Adipose tissue (tissue), 3 donors: Measurements from ENCODE around the gene G2E3. TPM values are rescaled to one million over a fixed set of nuclear protein-coding genes. Genes with fewer than 3 reads are reported as not detected.
"Not testable (repeated sequence)": the region's sequence is repeated elsewhere in the genome, so short reads cannot be mapped to it uniquely, and the experiment has no call there.

Experiments
- H3K27ac ChIP-seq: one replicate; pipeline ENCODE4 v1.5.1; 2013; ENCODE audit warnings: low read depth, low read length
- WGBS, 3 donors: extraction: QIAGEN DNeasy Blood & Tissue Kit; methylation state at CpG; one replicate each; pipeline ENCODE4 v1.1.7; 2013; 5-methylcytosine and 5-hydroxymethylcytosine counted together
- polyA plus RNA-seq, 3 donors: library from polyadenylated mRNA; stranded (reverse); fragments of 200-250 nt; gene quantifications; one replicate each; pipeline ENCODE4 v1.2.3, GENCODE V29; 2013
- donor health status: healthy with polysubstance abuse.
- donor health status: Bipolar disorder and iron deficiency.
- donor health status: healthy.

G2E3 gene
- polyA plus RNA-seq, 3 donors, result 2.9 to 4.5 (median 4.2) TPM

DNA sequence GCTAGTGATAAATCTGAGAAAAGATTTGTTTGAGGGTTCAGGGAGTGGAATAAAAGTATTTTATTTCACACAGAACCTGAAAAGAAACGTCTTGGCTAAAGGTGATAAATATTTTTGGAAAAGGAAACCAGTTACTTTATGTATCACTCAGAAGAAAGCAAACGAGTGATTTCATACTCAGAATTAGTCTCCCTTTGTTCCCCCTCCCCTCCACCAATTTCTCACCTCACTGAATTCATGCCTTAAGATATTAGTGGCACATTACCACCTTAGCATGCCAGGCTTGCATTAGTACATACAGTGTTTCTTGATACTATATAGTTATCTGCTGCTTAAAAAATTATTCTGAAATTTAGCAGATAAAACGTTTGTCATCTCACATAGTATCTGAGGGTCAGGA is 28.2 kb downstream of the G2E3 start:
- 62 to 74% (median 69%) methylated on average over 3 of the region's 3 CpGs for WGBS, 3 donors
- no peak overlapping the region for H3K27ac ChIP-seq

DNA sequence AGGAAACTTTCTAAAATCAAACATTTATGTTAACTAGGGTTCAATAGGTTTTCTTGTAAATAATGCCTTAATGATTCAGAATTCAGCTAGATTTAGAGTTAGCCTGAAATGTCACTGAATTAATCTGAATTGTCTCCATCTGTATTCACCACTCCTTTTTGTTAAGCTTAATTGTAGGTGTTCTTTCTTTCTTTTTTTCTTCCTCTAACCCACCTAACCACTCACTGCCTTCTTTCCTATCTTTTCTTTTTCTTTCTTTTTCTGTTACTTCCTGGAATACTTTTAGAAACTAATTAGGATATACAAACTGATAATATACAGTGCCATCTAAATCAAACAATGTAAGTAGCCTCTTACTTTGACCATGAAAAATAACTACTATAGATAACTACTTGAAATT is 29.9 kb downstream of the G2E3 start:
- H3K27ac ChIP-seq, result no peak overlapping the region

DNA sequence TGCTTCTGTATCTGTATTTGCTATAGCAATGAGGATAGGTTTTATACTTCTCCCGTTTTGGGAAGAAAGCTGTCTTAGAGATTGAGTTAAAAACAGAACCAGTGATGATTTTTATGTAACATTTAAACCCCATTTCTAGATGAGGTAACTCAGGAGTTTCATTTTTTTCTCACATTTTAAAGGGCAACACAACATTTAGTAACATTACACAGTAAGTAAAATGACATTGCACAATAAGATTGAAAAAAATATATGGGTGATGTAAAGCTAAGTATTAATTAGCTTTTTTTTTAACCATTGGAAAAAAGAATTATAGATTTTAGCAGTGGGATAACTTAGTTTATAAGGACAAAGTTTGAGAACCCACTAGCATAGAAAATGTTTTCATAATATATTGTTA is 38.0 kb downstream of the G2E3 start:
- no peak overlapping the region for H3K27ac ChIP-seq
- 55 to 59% (median 59%) methylated on average over 1 of the region's 1 CpG for WGBS, 3 donors

DNA sequence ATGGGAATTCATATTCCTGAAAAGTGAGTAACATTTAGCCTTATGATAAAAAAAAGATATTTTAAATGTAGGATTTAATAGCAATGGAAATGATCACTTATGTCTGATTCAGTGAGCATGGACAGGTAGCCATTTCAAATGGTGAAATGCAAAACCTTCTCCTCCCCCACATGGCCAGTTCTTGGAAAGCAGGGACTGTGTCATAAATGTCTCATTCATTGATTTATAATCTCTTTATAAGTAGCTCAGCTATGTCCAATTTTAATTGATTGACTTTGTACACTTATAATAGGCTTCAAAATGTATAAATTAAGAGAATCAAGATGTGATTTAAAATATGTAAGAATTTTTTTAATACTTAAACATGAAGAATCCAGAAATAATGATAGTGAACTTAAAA is 38.5 kb downstream of the G2E3 start:
- no peak overlapping the region for H3K27ac ChIP-seq

DNA sequence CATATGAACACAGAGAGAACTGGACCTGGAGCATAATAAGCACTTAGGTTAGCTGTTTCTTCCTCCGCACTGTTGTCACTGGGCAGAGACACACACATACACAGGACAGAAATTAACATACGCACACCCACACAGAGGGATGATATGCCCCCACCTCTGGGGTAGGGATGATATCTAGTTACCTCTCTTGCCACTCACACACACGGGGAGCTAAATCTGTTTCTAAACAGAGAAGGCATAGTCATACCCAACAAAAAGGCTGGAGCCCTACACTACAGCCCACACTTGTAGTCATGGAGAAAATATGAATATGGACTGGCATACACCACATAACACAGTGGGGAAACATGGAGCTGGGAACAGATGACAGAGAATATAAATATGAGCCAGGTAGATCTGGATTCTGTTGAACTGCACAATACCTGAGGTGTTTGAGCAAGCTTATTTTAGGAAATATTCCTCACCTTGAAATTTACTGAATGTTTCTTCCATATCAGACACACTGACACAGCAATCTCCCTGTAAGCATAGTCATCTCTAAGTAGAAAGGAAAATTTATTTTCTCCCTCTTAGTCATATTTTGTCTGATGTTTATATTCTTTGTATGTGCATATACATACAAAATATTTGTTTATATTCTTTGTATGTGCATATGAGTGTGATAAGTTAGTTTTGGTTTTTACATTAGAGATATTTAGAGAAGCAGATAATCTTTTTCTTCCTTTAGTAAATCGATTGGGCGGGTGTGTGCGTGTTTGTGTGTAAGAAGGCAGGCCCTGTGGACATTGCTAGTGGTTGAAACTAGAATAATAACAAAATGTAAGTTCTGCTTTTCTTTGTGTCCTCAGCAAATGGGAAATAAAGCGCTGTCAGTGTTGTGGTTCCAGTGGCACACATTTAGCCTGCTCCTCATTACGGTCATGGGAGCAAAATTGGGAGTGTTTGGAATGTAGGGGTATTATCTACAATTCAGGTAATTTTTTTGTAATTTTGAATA is 42.3 kb downstream of the G2E3 start:
- H3K27ac ChIP-seq, result no peak overlapping the region
- 91 to 99% (median 91%) methylated on average over 8 of the region's 8 CpGs for WGBS, 3 donors

DNA sequence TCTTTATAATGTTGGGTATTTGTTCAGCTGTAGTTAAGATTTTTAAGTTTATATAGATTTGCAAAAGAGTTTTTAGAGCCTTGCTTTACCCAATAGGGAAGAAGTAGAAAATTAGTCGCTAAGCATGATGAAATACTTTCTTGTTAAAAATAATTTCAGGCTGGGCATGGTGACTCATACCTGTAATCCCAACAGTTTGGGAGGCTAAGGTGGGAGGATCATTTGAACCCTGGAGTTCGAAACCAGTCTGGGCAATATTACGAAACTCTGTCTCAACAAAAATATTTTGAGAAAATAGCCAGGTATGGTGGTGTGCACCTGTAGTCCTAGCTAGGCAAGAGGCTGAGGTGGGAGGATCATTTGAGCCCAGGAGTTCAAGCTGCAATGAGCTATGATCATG is 44.4 kb downstream of the G2E3 start:
- 93 to 98% (median 94%) methylated on average over 3 of the region's 3 CpGs for WGBS, 3 donors
- H3K27ac ChIP-seq, result no peak overlapping the region

DNA sequence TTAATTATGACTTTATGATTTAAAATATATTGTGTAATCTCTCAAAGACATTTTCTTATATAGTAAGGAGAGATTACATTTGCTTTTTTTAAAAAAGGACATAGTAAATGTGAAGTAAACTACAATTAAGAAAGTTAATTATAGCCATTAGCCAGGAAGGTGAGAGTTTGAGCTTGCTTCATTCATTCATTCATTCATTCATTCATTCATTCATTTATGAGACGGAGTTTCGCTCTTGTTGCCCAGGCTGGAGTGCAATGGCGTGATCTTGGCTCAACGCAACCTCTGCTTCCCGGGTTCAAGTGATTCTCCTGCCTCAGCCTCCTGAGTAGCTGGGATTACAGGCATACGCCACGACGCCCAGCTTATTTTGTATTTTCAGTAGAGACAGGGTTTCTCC is 45.7 kb downstream of the G2E3 start:
- not testable (repeated sequence) for H3K27ac ChIP-seq
- 98 to 99% (median 99%) methylated on average over 8 of the region's 8 CpGs for WGBS, 3 donors

DNA sequence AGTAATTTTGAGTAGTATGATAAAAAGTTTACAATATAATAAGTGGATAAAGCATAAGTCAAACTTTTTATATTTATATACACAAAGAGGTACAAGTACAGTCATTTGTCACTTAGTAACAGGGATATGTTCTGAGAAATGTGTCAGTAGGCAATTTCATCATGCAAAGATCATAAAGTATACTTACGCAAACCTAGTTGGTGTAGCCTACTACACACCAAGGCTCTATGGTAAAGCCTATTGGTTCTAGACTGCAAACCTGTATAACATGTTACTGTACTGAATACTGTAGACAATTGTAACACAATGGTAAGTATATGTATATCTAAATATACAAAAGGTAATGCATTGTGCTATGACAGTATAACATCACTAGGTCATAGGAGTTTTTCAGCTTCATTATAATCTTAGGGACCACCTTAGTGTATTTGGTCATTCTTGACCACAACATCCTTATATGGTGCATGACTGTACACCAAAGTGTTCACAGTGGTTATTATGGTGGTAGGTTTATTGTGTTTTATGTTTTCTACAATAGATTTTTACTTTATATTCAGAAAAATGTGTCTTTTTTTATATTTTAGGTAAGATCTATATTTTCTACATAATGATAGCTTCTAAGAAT is 48.3 kb downstream of the G2E3 start:
- 95 to 100% (median 97%) methylated on average over 1 of the region's 1 CpG for WGBS, 3 donors

DNA sequence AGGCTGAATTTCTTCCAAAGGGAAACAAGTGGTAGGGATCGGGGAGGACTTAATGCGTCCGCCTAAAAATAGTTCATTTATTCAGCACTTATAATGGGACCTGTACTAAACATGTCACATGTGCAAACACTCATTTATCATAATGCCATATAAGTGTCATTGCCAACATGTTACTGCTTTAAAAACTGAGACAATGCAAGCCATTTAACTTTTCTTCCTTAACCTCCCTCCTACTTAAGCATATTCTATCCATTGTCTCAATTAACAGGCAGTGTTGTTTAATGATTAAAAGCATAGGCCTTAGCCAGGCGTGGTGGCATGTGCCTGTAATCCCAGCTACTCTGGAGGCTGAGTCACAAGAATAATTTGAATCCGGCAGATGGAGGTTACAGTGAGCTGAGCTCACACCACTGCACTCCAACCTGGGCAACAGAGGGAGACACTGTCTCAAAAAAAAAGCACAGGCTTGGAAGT is 49.6 kb downstream of the G2E3 start:
- 65 to 94% (median 89%) methylated on average over 5 of the region's 5 CpGs for WGBS, 3 donors
- no peak overlapping the region for H3K27ac ChIP-seq

More for the DNA sequence above, 48.3 kb downstream of the G2E3 start:
- no peak overlapping the region for H3K27ac ChIP-seq

DNA sequence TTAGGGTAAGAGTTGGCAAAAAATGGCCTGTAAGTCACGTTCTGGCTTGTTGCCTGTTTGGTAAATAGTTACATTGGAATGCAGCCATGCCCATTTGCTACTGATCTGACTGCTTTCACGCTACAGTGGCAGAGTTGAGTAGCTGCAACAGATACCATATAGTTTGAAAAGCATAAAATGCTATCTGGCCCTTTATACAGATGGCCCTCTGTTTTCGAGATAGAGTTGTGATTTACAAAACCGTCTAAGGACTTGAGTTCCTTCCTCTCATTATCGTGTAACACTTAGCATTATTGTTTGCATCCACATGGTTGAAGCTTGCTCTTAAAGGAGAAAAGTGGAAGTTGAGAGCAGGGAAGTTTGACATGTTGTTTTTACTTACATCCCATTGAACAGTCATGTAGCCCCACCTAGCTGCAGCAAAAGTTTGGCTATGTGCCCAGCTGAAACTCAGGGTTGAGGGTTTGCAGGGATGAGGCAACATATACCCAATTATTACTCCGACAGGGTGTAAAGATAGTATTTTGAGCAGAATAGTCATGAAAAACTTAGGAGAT is 51.9 kb downstream of the G2E3 start:
- H3K27ac ChIP-seq, result no peak overlapping the region
- 29 to 47% (median 44%) methylated on average over 6 of the region's 6 CpGs for WGBS, 3 donors

DNA sequence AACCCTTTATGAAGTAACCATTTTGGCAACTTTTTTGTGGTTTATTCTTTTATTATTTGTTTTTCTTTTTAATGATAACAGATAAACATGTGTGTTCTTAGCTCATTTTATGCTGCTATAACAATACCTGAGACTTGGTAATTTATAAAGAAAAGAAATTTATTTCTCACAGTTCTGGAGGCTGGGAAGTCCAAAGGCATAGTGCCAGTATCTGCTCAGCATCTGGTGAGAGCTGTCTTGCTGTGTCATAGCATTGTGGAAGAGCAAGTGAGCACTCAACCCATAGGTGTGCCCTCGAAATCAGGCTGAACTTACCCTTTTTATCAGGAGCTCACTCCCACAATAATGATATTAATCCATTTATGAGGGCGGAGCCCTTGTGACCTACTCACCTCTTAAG is 55.2 kb downstream of the G2E3 start:
- H3K27ac ChIP-seq, result no peak overlapping the region
- WGBS, 3 donors, result 98% methylated on average over 2 of the region's 2 CpGs

DNA sequence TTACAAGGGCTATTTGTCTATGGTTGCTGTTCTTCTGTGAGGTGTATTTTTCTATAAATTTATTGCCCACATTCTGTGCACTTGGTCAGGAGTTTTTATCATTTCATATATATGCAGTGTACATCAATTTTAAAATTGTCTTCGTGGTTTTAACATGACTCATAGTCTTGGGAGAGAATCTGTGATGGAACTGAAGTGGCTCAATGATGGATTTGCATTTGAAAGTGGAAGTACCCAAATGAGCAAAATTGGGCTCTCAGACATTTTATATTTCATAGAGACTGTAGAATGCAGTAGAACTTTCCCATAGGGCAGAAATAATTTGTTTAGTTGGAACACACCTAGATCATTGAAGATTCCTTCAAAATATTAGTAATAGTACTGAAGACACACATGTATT is 61.2 kb downstream of the G2E3 start:
- WGBS, 3 donors, result 63 to 71% (median 70%) methylated on average over 1 of the region's 1 CpG
- H3K27ac ChIP-seq, result no peak overlapping the region

DNA sequence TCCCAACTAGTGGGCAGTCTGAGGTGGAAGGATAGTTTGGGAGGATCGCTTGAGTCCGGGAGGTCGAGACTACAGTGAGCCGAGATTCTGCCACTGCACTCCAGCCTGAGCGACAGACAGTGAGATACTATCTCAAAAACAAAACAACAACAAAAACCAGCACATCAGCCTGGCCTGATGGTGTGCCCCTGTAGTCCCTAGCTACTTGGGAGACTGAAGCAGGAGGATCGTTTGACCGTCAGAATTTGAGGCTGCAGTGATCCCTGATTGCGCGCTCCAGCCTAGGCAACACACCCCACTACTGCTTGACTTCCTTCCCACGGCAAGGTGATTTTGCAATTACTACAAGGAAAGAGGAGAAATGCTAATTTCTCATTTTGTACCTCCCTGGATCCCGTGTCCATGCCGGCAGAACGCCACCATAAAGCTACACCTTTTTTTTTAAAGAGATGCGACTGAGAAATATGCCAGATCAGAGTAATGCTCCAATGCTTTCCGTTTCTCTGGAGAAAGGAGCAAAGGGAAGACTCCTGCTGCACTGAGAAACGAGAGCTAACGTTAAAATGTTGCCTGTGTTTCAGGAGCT is 62.5 kb downstream of the G2E3 start:
- WGBS, 3 donors, result 5 to 7% (median 5%) methylated on average over 17 of the region's 17 CpGs

DNA sequence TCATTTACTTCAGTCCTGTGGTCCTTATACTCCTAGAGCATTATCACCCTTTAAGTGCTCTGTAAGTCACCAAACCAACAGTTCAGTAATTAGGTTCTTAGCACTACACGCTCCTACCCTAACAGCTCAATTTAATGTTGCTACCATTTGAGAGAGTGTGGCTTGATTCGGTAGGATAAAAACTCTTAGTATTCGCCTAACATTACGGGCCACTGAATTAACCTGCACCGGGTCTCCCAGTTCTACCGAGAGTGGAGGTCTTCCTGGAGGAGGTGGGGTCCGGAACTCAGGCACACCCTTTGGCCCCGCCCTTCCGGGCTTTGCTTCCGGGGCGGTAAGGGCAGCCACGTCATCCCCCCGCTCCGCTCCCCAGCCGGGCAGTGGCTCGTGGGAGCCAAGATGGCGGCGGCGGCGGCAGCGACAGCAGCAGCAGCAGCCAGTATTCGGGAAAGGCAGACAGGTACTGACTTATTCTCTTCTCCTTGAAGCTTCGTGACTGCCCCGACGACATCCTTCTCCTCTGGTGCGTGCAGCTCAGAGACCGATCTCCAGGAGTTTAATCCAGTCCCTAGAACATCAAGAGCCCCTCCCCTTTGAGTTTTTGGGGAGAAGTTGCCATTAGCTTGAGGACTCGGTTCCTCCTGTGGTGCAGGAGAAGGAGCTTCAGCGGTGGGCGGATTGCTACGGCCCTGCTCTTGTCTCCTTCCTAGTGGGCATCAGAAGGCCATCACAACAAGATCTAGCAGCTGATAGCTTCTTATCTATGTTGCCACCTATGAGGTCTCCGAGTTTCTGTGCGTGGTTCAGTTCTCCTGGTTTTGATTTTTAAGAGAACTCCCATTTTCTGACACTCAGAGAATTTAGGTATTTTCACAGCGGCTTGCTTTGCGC is 63.2 kb downstream of the G2E3 start, which contains the start of gene SCFD1:
Gene SCFD1 (plus strand): TSS at position 380 of the 891 bp plus-strand sequence. CDS start 20 bp downstream, at position 400.
- 1% methylated on average over 35 of the region's 35 CpGs for WGBS, 3 donors
- peak within 1 kb of the TSS; percentile 32 for H3K27ac ChIP-seq

More for the DNA sequence above, 62.5 kb downstream of the G2E3 start:
- H3K27ac ChIP-seq, result no peak overlapping the region

DNA sequence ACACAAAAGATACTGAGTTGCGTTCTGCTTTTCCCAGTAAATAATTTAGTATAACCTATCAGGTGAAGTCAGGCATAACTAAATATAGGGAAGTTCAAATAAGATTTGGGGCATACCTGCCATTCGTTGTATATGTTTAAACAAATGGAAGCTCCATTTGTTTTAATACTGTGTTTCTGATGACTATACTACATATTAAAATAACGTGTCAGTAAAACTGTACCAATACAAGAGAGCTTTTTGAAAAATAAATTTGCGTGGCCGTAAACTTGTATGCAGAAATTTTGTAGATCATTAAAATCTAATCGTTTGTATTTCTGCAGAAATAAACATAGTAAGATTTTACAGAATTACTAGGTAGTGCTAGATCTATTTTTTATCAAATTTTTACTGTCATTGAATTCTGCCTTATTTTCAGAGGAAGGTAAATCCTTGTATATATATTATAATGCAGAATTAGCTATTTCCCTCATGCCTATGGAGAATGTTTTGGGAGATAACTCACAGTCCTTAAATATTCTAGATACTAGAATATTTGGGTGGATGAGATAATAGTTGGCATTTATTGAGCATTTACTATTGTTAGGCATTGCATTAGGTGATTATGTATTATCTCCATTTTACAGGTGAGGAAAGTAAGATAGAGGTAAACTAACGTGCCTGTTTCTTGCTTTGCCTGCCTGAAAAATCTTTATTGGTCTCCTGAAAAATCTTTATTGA is 64.6 kb downstream of the G2E3 start:
- 45 to 78% (median 74%) methylated on average over 7 of the region's 7 CpGs for WGBS, 3 donors
- no peak overlapping the region for H3K27ac ChIP-seq

DNA sequence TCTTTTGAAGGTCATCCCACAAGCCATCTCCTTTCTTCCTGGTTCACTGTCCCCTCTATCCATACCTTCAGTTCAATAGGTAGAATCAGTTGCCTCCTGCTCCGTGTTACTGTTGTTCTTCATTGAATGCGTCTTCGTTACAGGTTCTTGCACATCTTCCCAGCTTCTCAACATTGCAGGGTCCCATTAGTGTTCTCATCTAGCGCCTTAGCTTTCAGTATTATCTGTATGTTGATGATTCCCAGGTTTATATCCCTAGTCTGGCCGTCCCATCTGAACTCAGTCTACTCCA is 65.1 kb downstream of the G2E3 start:
- WGBS, 3 donors, result 76 to 96% (median 96%) methylated on average over 5 of the region's 5 CpGs
- H3K27ac ChIP-seq, result no peak overlapping the region

DNA sequence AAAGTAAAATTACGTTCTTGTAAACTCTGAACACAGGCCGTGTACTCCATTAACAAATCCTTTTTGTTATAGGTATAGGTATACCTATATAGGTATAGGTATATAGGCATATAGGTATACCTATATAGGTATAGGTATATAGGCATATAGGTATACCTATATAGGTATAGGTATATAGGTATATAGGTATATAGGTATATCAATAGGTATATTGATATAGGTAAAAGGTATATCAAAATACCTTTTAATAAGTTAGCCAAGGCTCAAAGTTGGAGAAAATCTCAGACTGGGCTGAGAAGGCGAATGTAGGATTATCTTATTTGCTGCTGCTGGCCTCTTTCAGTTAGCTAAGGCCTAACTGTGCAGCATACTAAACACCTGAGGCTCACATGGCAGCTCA is 66.6 kb downstream of the G2E3 start:
- WGBS, 3 donors, result 59 to 96% (median 91%) methylated on average over 3 of the region's 3 CpGs
- H3K27ac ChIP-seq, result no peak overlapping the region

DNA sequence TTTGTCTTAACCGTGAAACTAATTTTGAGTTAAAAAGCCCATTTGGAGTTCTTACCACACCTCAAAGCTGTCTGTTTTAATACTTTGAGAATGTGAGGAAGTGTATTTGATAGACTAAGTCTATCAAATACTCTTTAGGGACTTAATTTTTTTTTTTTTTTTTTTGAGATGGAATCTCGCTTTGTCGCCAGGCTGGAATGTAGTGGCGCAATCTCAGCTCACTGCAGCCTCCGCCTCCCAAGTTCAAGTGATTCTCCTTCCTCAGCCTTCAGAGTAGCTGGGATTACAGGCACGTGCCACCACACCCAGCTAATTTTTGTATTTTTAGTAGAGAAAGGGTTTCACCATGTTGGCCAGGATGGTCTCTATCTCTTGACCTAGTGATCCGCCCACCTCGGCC is 70.5 kb downstream of the G2E3 start:
- WGBS, 3 donors, result 90 to 97% (median 94%) methylated on average over 8 of the region's 8 CpGs
- H3K27ac ChIP-seq, result not testable (repeated sequence)
